Activated CD4-positive, alpha-beta T cell treated with anti-CD3 and anti-CD28 coated beads, Interleukin-2, Interleukin-6, amounts not matched to agents 100 ng/mL and 50 ng/mL, durations not matched to agents 16 hours and 8 hours (primary cell): ENCODE data around the gene MSRB2.
"Not testable (repeated sequence)": the region's sequence is repeated elsewhere in the genome, so short reads cannot be mapped to it uniquely, and the experiment has no call there.

Source experiments
- DNase-seq: peaks from one replicate; pipeline ENCODE4 v3.0.0-alpha.2; 2020

The MSRB2 gene

DNA sequence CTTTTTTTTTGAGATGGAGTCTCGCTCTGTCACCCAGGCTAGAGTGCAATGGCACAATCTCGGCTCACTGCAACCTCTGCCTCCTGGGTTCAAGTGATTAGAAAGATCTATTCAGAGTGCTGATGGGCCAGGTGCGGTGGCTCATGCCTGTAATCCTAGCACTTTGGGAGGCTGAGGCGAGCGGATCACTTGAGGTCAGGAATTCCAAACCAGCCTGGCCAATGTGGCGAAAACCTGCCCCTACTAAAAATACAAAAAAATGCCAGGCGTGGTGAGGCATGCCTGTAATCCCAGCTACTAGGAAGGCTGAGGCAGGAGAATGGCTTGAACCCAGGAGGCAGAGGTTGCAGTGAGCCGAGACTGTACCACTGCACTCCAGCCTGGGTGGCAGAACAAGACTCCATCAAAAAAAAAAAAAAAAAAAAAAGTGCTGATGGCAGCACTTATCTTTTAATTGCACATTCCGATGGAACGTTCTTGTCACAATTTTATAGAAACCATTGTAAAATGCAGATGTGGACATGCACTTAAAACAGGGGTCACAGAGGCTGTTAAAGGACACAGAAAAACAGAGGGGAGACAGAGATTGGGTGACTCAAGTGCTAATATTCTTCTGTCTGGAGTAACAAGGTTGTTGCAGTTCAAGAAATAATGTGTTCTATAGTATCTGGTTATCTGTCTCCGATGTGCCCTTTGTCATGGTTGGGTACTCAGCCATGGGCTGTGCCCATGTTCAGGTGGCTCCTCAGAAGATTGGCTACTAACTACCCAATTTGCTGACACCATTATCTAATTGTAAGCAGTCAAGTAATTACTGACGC, 25.1 kb upstream of the MSRB2 start:
- DNase-seq: not testable (repeated sequence)

DNA sequence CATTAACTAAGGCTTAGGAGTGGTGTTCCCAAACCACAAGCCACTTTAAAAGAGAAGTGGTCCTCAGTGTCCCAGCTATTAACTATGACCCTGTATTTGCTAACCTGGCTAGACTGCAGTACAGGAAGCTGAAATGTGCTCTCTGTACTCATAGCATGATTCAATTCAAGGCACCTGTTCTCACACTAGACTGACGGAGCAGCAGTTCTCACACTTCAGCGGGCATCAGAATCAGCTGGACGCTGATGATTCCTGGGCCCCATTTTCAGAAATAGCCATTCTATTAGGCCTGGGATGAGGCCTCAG, 24.5 kb upstream of the MSRB2 start:
- no peak for DNase-seq

DNA sequence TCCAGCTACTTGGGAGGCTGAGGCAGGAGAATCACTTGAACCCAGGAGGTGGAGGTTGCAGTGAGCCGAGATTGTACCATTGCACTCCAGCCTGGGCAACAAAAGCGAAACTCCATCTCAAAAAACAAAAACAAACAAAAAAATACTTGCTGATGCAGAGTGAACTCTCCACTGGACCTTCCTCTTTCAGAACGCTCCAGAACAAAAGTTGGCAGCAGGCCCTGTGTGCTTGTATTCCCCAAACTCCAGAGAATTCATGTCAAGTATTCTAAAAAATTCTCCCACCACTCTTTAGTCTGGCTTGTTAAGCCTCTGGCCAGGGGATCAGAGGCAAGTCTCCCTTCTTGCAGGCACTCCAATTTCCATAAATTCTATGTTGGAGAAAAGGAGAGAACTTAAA, 22.8 kb upstream of the MSRB2 start:
- DNase-seq: not testable (repeated sequence)

DNA sequence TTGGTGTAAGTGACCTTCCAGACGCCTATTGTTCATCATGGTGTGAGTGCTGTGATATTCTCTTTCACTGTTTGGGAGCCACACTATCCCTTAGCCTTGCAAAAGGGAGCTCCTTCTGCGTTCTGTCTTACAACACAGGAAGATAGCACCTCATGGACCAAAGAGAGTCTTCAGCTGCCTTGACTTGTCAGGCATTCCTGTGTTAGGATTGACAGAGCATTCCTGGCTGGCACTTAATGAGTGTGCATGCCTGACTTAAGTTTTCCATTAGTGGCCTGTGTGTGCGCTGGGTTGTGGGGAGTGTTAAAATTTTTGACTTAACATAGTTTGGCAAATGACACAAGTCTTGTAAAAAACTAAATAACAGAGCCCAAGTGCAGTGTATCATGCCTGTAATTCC, 21.9 kb upstream of the MSRB2 start:
- no peak for DNase-seq

DNA sequence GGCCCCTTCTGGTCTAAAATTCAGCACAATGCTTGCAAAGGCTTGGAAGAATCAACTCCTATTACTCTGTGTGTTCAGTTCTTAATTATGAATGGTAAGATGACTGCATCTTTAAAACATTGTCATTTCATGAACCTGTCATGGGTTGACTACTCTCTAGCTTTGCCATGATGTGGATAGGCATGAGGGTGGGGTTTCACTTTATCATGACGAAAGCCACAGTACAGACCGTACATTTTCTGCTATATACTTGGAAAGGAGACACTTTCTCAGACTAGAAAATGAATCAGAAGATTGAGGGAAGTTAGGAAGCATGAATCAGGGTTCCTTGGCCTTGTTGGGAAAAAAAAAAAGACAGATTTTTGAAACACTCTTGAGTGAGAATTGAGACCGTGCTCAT, 19.7 kb upstream of the MSRB2 start:
- peak; percentile 28 for DNase-seq

DNA sequence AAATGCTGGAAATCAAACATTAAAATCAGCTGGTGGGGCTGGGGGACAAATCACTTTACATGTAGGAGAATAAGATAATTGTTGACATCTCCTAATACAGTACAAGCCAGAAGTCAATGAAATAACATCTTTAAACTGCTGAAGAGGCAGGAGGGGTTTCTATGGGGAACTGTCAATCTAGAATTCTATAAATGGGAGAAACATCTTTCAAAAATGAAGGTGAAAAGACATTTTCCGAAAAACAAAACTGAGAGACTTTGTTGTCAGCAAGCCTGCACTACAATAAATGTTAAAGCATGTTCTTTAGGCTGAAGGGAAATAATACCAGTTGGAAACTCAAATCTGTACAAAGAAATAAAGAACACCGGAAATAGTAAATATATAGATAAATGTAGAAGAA, 17.3 kb upstream of the MSRB2 start:
- DNase-seq: no peak

DNA sequence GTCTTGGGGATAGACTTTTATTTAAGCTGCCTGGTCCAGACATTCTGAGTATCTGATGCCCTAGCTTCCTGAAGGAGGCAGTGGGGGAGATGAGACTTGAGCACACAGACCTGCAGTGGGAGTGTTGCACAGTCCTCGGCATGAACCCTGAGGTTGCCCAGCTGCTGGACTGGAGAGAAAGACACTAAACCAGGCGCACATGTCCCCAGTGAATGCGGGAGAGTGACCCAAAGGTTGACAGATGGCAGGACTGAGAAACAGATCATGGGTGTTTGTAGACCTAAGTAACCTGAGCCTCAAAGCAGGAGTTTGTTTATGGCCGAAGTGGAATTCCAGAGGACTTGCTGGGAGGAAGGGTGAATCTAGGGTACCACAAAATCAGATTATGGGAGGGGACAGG, 15.7 kb upstream of the MSRB2 start:
- no peak for DNase-seq

DNA sequence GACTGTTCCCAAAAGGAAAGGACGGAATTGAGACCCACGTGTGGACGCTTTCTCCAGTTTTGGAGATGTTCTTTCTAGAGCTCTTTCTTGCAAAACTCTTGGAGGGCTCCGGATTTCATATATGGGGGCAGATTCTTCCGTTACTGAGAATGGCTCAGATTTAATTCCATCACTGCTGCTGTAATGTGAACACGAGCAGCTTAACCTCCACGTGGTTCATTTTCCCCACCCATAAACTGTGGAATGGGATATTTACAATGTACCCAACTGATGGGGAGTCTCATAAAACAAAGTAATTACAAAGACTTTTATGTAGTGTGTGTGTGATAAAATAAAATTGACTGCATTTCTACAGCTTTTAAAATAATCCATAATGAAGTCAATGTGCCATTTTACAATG, 15.1 kb upstream of the MSRB2 start:
- DNase-seq: no peak

DNA sequence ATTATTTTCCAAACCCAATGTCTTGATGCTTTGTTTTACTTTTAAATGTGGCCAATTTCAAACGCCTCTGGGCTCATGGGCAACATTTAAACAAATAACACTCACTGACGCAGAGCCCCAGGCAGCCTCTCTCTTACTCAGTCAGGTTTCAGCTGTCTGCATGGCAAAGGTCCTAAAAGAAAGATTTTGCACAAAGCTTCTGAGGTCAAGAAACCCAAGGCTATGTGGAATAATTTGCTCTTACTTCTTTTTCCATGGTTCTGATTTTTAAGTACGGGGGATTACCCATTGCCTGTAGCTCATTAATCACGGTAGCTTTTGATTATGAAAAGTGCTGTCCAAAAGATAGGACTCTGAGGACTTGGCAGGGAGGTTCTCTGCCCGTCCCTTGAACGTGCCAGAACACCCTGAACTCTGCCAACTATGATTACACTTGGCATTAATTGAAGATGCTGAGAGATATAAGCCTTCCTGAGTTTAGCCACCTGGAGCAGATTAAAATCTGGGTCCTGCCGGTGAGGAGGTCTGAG, 14.1 kb upstream of the MSRB2 start:
- DNase-seq: no peak

DNA sequence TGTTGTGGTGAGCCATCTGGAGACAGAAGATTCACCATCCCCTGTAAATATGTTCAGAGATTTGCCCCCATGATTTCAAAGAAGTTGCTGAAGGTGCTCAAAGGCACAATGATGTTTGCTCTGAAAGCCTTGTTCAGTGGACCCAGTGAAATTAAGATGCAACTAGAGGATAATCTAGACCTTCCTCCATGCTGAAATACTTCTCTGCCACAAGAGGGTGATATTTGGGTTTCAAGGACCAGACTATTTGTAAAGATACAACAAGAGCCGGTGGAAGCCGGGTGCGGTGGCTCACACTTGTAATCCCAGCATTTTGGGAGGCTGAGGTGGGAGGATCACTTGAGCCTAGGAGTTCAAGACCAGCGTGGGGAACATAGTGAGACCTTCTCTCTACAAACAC, 13.5 kb upstream of the MSRB2 start:
- no peak for DNase-seq

DNA sequence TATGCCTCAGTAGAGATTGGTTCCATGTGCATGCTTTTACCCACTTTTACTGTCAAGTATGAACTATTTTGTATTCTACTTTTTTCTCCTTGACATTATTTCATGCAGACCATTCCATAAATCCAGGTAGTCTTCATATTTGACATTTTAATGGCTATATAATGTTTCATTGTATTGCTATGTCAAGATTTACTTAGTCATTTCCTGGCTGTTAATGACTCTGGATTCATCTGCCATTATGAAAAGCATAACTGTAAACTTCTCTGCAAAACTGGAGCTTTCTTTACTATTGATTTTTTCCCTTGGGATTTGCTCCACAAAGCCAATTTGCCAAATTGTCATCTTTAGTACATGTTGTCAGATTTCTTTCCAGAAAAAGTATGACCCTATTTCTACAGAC, 6.8 kb upstream of the MSRB2 start:
- no peak for DNase-seq

DNA sequence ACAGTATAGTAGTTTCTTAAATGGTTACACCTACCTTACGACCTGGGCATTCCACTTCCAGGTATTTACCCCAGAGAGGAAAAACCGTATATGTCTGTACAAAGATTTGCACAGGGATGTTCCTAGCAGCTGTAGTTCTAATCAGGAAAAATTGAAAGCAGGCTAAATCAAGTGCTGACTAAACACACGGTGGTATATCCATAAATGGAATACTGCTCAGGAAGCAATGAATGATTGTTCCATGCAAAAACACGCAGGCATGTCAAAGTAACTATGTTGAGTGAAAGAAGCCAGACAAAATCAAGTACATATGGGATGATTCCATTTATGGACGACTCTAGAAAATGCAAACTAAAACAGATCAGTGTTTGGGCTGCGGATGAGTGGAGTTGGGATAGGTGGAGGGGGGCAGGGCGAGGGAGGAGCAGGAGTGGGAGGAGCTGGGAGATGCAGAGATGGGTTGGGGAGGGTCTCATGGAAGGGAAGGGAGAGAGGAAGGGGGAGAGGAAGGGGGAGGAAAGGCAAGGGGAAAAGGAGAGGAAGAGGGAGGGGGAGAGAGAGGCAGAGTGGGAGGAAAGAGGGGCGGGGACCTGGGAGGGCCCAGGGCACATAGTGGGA, 484 bp upstream of the MSRB2 start:
- no peak for DNase-seq

DNA sequence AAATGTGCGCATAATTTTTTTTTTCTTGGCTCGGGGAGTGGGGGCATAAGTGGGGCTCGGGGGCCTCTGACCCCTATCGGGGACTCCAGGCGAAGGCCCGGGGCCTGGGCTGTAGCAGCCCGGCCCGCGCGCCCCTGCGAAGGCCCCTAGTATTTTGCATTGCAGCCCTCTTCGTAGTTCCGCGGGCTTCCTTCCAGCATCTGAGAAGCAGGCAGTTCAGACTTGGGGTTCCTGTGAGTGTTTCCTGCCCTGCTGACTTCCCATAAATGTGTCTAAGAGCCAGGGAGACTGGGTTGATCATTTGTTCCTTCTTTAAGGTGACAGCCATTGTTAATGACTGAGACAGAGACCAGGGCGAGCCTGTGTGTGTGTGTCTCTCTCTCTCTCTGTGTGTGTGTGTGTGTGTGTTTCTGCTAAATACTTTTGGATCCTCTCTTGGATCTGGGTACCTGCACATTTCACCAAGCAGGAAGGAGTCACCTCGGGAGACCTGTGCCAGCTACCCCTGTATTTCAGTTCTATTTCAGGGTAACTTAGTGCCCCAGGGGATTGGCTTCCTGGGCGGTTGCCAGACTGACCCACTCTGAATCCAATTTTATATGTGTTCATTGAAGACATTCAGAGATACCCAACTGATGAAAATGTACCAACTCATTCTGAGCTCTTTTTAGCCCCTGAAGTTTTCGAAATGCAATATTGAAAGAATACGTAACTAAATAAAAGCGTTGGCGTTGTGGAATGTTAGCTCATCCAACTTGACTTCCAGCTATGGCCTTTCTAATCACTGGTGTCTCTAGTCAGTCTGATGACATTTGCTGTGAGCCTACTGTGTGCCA, 805 bp downstream of the MSRB2 start:
- DNase-seq: peak; percentile 43

DNA sequence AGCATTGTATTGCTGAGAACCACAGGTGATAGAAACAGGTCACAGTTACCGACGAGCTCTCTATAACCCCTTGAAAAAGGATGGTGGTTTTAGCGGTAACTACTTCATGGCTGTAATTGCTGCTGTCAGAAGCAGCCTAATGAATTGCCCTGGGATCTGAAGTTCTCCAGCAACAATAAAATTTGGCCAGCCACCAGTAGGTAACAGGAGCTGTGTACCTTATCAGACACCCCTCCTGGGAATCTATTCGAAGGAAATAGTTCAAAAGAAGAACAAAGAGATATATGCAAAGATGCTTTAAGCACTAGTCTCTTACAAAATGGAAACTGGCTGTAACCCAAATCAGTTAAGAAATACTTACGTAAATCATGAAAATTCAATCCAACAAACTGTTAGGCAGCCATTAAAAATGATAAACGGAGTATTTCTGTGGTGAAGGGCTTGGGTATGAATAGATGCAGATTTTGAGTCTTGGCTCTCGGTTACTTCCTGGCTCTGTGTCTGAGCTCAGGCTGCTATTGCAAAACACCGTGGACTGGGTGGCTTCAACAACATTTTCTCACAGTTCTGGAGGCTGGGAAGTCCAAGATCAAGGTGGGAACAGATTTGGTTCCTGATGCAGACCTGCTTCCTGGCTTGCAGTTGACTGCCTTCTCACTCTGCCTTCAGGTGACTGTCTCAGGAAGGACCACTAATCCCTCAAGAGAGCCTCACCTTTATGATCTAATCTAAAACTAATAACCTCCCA, 1.6 kb downstream of the MSRB2 start:
- peak; percentile 24 for DNase-seq

DNA sequence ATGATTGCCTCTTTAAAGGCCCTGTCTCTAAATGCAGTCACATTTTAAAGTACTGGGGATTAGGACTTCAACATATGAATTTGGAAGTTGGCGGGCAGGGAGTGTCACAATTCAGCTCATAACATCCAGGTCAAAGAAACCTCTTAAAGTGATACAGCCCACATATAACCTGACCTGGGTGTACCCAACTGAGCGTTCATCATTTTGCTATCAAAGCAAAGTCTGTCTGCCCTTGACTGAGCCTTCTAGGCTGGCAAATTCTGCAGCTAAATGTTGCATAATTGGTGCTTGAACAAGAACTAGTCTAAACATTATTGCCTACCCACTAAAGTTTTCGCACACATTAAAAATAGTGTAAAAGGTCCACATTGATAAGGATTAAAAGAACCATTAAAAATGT, 3.7 kb downstream of the MSRB2 start:
- no peak for DNase-seq

DNA sequence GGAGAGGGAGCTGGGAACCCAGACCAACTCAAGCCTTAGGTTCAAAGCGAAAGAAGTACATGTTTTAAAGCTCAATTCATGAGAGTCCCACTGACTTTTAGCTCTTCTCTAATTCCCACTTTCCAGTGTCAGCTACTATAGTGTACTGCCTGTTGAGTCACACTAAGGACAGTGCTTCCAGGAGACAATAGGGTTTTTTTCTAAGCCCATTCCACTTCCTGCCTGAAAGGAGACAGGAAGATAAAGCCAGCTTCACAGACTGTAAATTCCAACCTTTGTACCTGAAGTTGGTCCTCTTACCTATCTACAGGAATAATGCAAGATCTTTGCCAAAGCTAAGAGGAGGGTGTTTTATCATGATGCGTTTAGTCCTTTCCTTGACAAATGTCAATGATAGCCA, 4.4 kb downstream of the MSRB2 start:
- no peak for DNase-seq

DNA sequence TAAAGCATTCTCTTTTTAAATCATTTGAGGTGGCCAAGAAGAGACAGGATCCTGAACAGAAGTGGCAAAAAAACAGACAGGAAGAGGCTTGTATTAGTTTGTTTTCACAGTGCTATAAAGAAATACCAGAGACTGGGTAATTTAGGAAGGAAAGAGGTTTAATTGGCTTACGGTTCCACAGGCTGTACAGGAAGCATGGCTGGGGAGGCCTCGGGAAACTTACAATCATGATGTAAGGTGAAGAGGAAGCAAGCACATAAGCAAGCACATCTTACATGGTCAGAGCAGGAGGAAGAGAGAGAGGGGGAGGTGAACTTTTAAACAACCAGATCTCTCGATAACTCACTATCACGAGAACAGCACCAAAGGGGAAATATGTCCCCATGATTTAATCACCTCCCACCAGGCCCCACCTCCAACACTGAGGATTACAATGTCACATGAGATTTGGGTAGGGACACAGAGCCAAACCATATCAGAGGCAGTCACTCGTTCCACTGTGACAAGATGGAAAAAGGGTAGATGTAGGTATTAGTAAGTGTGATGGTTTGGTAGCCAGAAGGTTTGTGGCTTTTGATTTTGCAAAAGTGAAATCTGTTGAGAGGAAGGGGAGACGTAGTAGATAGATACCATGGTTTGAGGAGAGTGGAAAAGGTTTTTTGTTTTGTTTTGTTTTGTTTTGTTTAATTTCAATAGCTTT, 5.1 kb downstream of the MSRB2 start:
- DNase-seq: peak; percentile 9

DNA sequence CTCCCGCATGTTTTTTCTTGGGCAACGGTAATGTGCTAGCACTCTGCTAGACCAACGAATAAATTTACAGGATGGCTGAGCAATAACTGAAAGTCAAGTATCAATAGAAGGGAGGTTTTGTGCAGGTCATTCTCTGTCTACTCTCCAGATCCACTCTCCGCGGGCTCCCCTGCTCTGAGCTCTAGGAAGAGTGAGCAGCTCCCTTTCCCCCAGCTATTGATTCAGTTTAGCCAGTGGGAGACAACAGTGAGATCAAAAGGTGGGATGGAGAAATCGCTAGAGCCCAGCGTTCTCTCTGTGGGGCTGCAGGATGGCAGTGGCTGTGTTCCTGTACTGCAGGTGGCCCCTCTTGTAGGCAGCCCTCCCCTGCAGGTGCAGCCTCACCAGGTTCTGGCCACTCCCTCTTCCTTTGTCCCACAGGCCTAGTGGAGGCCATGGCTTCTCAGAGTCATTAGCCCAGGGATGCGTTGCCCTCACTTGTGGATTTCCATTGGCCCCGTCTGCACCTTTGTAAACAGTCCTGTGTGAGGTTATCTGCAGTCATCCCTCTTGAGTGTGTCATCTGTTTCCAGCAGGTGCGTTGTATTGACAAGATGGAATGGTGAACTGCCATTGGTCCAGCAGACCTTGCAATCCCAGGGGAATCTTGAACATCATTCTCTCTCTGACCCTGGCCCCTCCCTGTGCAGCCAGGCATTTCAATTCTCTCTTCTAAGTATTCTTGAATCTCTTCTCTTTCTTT, 11.1 kb downstream of the MSRB2 start:
- no peak for DNase-seq

DNA sequence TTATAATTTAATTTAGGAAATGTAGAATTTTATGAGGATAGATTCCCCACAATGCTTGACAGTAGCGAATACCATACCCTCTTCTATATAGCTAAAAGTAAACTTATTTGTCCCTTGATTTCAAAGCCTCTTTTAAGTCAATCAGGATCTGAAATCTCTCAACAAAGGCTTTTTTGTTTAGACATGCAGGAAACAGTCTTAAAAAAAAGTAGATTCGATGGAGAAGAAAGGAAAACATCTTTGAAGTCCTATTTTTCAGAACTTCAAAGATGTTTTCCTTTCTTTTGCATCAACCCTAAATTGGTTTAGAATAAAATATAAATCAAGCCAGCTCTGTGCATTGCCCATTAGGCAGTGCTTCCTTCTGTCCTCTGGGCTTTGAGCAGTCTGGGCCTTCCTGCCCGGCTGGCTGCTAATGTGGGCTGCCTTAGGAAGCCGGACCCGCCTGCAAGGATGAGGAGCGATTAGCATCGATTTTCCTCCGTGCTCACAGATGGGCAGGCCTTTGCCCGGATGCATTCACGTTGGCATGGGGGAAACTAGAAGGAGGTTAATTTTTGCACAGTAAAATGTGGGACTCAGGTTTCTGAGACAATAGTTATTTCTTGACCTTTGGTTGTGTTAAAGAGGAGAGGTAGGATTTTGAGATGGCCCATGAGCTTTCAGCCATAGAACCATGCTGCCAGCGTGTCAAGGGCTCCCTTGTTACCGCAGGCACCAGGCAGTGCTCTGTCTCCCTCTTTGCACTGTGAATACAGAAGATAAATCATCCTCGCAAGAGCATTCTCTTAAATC, 15.5 kb downstream of the MSRB2 start:
- DNase-seq: no peak

DNA sequence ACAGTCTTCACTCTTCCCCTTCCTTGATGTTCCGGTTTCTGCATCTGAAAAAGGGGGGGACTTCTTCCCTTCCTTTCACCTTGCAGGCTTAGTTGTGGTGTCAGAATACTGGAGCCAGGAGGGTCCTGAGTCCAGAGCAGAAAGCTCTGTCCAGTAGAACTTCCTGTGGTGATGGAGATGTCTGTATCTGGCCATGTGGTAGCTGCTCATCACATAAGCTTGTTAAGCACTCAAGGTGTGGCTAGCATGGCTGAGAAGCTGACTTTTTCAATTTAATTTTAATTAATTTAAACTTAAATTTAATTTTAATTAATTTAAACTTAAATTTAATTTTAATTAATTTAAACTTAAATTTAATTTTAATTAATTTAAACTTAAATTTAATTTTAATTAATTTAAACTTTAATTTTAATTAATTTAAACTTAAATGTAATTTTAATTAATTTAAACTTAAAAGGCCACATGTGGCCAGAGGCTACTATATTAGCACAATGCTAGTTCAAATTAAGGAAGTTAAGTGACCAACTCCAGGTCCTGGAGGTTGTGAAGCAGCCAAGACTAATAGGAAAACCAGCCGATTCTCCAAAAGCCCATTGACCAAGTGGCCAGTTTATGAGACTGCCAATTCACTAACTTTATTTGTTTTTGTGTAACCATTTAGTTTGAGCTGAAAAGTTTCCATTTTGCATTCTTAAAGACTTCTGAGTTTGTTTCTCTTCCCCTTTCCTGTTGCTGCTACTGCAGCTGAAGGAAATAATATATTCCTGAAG, 16.3 kb downstream of the MSRB2 start:
- DNase-seq: no peak
